SH-SY5Y (cell line): ENCODE measurements around the gene PLET1.

Experiments
- GATA2 ChIP-seq: IDR thresholded peaks from 2 replicates; pipeline ENCODE4 v1.6.1; 2011; ENCODE audit warnings: mild to moderate bottlenecking, low read depth, low read length
- GATA3 ChIP-seq: IDR thresholded peaks from 2 replicates; pipeline ENCODE4 v1.6.1; 2011; ENCODE audit warnings: low read depth, mild to moderate bottlenecking, low read length, moderate library complexity

DNA sequence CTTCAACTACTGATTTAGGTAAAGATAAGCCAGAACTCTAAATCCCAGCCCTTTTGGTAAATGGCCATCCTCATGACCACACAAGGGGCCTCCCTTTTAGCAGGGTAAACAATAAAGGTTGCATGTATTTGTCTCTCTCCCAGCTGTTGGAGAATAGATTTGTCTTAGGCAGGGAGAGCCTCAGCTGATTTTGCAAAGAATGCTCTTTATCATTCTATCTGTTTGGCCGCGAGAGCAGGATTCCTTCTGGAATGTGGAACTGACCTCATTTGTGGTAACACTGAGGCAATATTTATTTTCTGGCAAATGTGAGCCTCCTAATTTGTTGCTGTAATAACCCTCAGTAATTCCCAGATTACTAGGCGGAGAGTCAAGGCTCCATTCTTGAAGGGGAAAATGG is 19.2 kb downstream of the PLET1 start:
- TF ChIP-seq GATA2 (no peak), GATA3 (no peak)
